Activated CD4-positive, alpha-beta T cell treated with anti-CD3 and anti-CD28 coated beads for 4 hours (primary cell): ENCODE measurements around the gene ECT2L.

Experiments
- DNase-seq, 2 donors: peaks; one replicate each; pipeline ENCODE4 v3.0.0-alpha.2; 2020

Gene ECT2L

DNA sequence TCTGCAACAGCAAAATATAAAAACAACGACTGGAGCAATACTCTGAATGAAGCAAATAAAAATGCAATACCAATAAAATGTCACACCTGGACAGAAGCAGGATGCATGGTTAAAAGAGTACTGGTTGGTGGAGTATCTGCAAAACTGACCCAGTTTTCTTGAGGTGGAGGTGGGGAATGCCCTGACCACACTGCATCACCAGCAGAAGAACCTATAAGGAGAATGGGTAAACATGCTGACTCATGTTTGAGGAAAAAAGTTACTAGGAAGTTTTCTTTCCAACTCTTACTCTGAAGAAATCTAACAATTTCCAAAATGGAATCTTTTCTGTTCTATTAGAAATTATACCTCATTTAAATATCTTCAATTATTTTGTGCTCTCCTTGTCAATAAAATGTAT, 148.5 kb downstream of the ECT2L start:
- DNase-seq = no peak

- no peak for DNase-seq
These were observed 149.5 kb downstream of the ECT2L start for GRCh38 chr6:138945354-138945753.

DNA sequence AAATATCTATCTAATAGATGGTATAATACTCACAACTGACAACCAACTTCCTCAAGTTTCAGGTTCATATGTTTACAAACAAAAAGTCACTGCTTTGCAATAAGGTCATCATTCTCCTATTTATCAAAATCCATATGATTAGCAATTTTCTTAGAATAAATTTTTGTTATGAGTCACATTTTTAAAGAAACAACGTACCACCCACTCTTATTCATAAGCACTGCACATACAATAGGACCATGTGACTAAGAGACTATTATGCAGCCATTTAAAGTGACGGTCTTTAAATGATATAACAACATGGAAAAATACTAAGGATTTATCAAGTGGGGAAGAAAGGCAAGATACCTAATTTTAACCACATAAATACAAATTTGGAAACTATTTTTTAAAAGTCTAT, 152.1 kb downstream of the ECT2L start:
- DNase-seq = no peak

DNA sequence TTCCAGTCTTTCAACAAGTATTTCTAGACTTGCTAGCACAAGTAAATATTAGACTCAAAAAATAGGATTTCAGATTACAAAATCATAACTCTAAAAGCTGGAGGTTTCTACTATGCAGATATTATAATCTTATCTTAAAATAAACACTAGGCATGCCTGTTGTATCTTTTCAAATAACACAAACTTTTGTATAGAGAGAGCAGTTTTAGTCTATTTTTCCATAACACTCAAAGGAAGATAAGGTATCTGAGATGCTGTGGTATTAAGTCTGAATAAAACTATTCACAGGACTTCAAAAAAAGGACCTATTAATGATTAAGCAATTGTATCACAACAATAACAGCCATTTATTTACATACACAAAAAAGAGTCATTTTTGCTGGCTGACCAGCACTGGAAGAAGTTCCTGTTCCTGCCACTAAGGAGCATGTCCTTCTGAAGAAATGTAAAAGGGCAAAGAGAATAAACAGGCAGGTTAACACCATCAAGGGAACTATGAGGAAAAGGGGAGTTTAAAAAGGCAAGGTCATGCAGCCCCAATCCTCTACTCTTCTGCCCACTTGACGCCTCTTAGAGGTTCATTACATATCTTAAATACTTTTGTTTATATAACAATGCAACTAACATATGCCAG, 152.8 kb downstream of the ECT2L start:
- DNase-seq = no peak

DNA sequence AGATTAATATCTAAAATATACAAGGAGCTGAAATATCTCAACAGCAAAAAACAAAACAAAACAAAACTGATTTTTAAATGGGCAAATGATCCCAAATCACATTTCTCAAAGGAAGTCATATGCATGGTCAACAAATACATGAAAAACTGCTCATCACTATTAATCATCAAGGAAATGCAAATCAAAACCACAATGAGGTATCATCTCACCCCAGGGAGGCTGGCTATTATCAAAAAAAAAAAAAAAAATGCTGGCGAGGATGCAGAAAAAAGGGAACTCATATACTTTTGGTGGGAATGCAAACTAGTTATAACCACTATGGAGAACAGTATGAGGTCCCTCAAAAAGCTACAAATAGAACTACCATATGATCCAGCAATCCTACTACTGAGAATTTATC, 157.6 kb downstream of the ECT2L start:
- no peak for DNase-seq
